Spleen (tissue), 7 donors: Measurements from ENCODE around the gene PPP2R5C.

Source experiments
- CTCF ChIP-seq, 11 experiments: fragments of 200-600 bp in 7 of 11; fragments of 450-650 bp in 4 of 11; sonication (generic) in 4 of 11; IDR thresholded peaks in 8 of 11; conservative IDR thresholded peaks in 3 of 11; 1 replicate in 7 of 11; 2 replicates in 4 of 11; pipeline versions ENCODE4 v1.4.0 to v1.8.0; 2016 to 2021; ENCODE audit warnings: antibody characterized with exemption in 11 of 11, inconsistent platforms in 4 of 11, mild to moderate bottlenecking in 1 of 11
- POLR2A ChIP-seq, 3 donors: fragments of 450-650 bp; IDR thresholded peaks; one replicate each; pipeline ENCODE4 v1.5.1; 2017; ENCODE audit warnings: antibody characterized with exemption in 3 of 3, mild to moderate bottlenecking in 1 of 3
- donor health status: DM: no; HTN: no; CAD: no; lungs with moderate emphysema.
- donor health status: DM: no; HTN: no; CAD: no.
- donor health status: DM: no; HTN: no; CAD: no.

DNA sequence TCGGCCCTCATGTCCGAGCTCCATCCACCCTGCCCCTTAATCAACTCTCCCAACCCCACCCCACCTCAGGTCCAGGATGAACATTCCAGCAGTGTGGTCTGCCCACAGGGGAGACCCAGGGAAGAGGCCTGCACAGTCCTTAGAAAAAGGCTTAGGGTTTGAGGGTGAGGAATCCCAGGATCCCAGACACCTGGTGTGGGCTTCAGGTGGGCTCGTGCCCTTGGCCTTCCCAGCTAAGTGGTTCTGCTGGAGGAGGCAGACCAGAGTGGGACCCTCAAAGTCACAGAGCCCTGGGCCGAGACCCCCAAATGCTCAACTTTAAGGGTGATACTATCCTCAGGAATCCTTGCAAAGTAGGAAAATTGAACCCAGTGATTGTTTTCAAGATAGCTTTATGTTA, 25.4 kb upstream of the PPP2R5C start:
- TF ChIP-seq CTCF (IDR thresholded peaks at IDR 0.05 in 8 of 11, conservative IDR thresholded peaks at IDR 0.05 in 3 of 11): no peak
- no peak for TF ChIP-seq POLR2A (IDR thresholded peaks at IDR 0.05)
